HG03521 (cell line): ENCODE data around the gene NR1D2.

ENCODE experiments used
- ATAC-seq: cut with Tn5 transposase; IDR thresholded peaks from one replicate; pipeline ENCODE4 v1.9.1; 2021; ENCODE audit warnings: mild to moderate bottlenecking, moderate library complexity; ENCODE audit not compliant: unreplicated experiment

NR1D2 gene

DNA sequence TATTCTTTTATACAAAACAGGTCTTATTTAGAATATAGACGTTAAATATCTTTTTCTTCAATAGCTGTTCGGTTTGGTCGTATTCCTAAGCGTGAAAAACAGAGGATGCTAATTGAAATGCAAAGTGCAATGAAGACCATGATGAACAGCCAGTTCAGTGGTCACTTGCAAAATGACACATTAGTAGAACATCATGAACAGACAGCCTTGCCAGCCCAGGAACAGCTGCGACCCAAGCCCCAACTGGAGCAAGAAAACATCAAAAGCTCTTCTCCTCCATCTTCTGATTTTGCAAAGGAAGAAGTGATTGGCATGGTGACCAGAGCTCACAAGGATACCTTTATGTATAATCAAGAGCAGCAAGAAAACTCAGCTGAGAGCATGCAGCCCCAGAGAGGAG is 16.8 kb downstream of the NR1D2 start:
- no peak for ATAC-seq

DNA sequence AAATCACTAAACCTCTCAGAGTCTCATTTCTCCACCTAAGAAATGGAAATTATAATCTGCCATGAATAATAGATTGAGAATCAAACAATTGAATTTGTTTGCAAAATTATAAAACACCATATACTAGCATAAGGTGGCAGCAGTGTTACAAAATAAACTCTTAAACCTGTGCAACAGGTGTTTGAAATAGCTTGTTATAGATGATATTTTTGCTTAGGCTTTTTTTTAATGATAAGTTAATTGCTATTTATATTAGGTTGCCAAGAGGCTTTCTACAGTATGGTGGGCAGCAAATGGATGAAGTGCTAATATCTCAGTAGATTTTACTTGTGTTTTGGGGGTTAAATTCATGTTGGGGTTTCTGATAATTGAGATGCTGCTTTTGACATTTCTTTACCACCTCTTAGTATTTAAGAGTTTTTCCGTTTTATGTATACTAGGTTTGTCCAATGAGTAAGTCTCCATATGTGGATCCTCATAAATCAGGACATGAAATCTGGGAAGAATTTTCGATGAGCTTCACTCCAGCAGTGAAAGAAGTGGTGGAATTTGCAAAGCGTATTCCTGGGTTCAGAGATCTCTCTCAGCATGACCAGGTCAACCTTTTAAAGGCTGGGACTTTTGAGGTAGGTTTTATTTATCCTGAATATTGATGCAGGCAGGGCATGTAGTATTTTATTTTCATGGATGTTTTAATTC is 19.6 kb downstream of the NR1D2 start:
- ATAC-seq, result no peak

DNA sequence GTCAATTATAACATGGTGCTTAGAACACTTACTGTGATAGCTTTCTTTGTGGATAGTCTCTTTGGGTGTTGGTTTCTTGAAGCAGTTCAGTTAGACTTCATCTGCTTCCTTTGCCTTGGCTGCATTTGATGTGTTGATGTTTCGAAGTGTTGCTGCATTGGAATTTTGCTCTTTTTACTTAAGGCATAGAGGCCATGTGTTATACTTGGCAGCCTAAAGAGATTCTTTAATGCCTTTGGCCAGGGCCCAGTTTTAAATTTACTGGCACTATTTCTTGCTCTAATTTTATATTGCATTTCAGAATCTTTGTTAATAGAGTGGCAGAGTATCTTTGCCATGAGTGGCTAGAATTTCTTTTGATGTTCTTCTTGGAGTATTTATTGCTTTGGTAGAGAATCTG is 21.2 kb downstream of the NR1D2 start:
- no peak for ATAC-seq

GRCh38 chr3:23968463-23969184 is 23.5 kb downstream of the NR1D2 start:
- no peak for ATAC-seq

DNA sequence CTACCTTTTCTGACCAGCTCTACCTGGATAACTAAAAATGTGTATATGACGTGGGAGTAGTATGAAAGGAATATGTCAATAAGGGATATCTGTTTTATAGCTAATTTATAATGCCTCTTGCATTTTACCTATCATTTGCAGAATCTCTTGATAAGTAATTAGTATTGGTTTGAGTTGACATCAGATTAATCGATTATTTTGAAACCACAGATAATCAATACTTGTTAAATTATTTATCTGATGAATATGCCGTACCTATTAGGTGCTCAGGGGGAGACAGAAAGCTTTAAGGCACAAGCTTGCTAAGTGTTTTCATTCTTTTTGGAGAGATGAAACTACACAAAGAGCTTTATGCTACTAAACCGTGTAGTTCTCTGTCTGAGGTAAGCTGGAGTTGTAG is 24.3 kb downstream of the NR1D2 start:
- ATAC-seq, result no peak

DNA sequence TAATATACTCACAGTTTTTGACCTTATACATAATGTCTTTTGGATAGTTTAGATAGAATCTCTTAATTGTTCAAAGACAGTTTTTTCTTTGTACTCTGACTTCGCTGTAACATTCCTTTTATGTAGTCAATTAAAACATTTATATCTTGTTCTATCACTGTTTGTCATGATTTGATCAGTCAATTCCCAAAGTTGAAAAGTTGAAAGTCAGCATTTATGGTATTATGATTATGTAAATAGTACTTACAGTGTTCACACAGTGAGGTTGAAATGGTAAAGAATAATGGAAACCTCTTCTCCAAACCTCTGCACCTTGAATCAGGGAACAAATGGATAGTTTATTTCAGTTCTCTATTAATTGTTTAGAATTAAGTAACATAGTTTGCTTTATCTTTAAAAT is 26.6 kb downstream of the NR1D2 start:
- no peak for ATAC-seq

GRCh38 chr3:23976555-23976954 is 31.5 kb downstream of the NR1D2 start:
- ATAC-seq, result no peak

- ATAC-seq, result no peak
Measured at GRCh38 chr3:23979569-23979968, 34.5 kb downstream of the NR1D2 start.

DNA sequence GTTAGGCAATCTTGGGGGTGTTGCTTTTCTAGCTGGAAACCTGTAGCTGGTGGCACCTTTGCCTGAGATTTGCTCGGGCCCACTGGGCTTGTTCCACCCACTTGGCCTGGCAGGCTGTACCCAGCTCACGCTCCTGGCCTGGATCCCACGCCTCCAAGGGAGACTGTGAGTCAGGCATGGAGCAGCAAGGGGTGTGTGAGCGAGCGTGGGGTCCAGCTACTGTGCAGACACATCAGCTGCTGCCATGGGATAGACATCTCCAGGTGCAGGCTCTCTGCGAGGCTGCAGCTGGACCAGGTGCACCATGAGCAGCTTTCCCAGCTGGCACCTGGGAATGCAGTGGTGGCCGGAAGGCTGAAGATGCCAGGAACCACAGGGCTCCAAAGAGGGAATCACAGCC is 36.0 kb downstream of the NR1D2 start:
- ATAC-seq, result no peak

GRCh38 chr3:23981955-23982354 is 36.9 kb downstream of the NR1D2 start:
- ATAC-seq, result no peak

GRCh38 chr3:23984934-23985333 is 39.8 kb downstream of the NR1D2 start:
- no peak for ATAC-seq

- no peak for ATAC-seq
Measured at GRCh38 chr3:23985747-23986544, 40.9 kb downstream of the NR1D2 start.

DNA sequence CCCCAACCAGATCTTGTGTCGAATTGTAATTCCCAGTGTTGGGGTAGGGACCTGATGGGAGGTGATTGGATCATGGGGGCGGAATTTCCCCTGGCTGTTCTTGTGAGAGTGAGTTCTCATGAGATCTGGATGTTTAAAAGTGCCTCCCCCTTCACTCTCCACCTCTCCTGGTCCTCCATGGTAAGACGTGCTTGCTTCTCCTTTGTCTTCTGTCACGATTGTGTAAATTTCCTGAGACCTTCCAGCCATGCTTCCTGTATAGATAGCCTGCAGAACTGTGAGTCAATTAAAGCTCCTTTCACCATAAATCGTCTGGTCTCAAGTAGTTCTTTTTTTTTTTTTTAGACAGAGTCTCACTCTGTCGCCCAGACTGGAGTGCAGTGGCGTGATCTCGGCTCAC is 42.3 kb downstream of the NR1D2 start:
- ATAC-seq, result no peak

- ATAC-seq, result no peak
Measured at GRCh38 chr3:23991306-23991682, 46.2 kb downstream of the NR1D2 start.

- no peak for ATAC-seq
Measured at GRCh38 chr3:23991683-23992628, 46.9 kb downstream of the NR1D2 start.

DNA sequence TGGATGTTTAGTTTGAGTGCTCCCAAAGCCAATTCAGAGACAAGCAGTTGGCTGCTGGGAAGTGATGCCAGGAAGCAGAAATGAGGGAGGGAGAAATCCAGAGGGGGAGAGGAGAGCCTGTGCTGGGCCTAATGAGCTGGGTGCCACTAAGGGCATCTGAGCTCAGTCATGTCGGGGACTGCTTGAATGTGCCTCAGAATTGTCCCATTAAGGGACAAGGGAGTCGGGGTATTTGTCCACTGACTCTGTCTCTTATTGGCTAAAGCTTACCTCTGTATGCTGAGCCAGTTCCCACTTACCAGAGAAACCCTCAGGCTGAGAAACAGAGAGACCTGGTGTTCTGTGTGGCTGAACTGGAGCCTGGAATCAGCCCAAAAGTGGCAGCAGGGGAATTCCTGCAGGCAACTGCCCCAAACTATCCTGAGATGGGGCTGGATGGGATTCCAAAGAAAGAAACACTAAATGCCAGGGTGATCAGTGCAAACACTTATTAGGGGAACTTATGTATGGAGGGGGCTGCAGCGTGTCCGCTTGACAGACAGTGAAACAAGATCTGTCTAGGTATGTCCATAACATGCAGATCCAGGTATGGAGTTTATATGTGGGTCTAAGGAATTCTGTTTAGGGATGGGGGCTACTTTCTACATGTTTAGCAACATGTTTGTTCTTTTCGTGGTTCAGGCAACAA is 48.6 kb downstream of the NR1D2 start:
- ATAC-seq, result no peak

- ATAC-seq, result no peak
Measured at GRCh38 chr3:23994244-23994569, 49.1 kb downstream of the NR1D2 start.

DNA sequence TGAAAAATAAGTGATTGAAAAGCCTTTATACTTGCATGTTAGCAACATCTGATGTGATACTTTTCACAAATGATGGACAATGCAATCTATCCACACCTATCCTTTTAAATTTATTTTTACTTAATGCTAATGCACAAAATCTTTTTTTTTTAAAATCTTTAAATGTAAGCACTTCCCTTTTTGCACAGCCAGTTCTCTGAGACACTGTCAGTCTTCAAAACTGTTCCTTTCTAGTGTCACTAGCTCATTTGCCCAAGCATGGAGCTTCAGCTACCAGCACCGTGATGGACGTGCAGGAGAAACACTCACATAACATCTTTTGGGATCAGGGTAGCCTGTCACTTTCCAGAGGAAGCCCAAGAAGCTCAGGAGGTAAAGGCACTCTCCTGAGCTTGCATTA is 50.1 kb downstream of the NR1D2 start:
- ATAC-seq, result no peak

DNA sequence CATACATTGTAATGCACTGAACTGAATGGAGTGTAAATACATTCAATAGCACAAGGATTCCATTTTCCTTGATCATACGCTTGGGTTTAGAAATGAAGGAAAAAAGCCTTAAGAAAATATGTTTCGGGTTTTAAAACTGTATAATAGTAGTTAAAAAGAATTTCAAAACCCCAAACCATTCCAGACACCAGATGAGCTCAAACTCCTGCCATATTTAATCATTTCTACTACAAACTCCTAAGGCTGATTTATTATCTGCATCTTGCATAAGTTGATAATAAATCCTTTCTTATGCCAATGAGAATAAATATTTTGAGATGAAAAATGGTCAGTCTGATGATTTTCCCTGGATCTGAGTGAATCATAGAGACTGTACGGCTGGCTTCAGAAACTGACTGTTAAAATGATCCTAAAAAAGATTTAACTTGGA is 51.0 kb downstream of the NR1D2 start:
- no peak for ATAC-seq

DNA sequence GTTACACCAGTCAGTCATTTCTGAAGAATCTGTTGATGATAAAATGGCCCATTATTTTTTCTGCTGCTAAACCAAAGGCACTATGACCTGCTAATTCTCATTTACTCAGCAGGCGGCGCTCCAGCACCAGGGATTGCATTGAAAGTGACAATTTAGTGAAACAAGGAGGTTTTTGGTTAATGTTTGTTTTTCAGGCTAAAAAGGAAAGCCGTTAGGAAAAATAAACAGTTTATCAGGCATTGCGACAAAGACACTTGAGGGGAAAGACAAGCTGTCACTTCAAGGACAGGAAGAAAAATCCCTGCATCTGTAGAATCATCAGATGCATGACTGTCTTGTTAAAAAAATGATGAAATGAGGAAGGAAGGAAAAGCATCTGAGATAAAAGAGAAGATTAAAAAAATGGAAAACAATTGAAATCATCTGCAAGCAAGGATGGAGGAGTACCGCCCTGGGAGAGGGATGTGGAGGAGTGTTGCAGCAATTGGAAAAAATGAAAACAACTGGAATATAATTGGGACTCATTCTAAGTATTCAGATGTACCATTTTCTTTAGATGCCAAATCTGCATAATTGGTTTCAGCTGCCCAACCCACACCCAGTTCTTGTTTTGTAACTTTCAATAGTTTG is 54.0 kb downstream of the NR1D2 start:
- no peak for ATAC-seq
